ENCODE data around the gene POLR2L. TPM values are rescaled to one million over a fixed set of nuclear protein-coding genes. Genes with fewer than 3 reads are reported as not detected.
A peak's percentile ranks its signal among the peaks of the same experiment; 100 is the strongest.

The POLR2L gene
- total RNA-seq, 4 donors from 2014 or later = 45.6 to 90.3 (median 64.7) TPM

DNA sequence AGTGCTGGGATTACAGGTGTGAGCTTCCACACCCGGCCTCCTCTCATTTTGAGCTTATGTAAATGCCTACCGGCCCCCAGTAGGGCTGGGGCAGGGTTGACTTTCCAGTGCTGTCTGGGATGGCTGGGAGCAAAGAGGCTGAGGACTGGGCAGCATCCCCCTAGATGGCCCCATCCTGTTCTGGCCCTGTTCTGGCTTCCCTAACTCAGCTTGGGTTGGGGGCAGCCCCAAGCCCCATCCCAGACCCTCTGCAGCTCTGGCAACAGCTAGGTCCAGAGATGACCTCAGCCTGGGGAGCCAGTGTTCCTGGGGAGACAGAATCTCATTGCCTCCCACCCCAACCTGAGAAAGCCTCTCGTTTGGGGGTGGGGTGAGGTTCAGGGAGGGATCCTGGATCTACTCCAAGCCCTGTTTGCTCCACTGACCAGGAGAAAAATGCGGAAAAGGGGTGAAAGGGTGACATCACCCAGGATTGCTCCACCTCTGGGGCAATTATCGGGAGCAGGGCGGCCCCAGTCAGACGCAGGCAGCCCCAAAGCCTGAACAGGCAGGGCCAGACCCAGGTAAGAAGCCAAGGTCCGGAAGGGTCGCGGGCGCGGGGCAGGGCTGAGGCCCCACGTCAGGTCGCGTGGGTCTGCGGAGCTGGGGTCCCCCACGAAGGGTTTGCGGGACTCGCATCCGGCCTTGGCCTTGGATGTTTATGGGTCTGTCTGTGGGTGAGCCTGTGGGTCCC, 23.8 kb downstream of the POLR2L start, which contains the start of gene PNPLA2:
TSS of gene PNPLA2 (plus strand) at position 519 of the 733 bp plus-strand sequence. CDS start 805 bp downstream, outside the sequence.
- peak within 1 kb of the TSS; percentile 72 to 96 (median 82) for H3K4me3 ChIP-seq
- no peak for DNase-seq
- peak within 1 kb of the TSS; percentile 92 to 98 (median 96) for H3K27ac ChIP-seq
- H3K9me3 ChIP-seq = no peaks in the 10 kb centered on the region
- TF ChIP-seq, protein P1, sequence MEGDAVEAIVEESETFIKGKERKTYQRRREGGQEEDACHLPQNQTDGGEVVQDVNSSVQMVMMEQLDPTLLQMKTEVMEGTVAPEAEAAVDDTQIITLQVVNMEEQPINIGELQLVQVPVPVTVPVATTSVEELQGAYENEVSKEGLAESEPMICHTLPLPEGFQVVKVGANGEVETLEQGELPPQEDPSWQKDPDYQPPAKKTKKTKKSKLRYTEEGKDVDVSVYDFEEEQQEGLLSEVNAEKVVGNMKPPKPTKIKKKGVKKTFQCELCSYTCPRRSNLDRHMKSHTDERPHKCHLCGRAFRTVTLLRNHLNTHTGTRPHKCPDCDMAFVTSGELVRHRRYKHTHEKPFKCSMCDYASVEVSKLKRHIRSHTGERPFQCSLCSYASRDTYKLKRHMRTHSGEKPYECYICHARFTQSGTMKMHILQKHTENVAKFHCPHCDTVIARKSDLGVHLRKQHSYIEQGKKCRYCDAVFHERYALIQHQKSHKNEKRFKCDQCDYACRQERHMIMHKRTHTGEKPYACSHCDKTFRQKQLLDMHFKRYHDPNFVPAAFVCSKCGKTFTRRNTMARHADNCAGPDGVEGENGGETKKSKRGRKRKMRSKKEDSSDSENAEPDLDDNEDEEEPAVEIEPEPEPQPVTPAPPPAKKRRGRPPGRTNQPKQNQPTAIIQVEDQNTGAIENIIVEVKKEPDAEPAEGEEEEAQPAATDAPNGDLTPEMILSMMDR (IDR thresholded peaks at IDR 0.05) = no peak
- TF ChIP-seq POLR2A (IDR thresholded peaks at IDR 0.05) = peak in 1 of 4 donors; percentile 38
- peaks cover 5 to 42% (median 16%) of the 10 kb centered on the region in 3 donors for H3K36me3 ChIP-seq
- H3K27me3 ChIP-seq = no peaks in the 10 kb centered on the region
- intact Hi-C loops (cut with DNase I) = no loop called here
- WGBS, 2 donors = 13 to 14% methylated on average over 11 to 12 of the region's 20 CpGs
- H3K4me1 ChIP-seq = peaks cover 26 to 41% (median 27%) of the 10 kb centered on the region in 3 donors

DNA sequence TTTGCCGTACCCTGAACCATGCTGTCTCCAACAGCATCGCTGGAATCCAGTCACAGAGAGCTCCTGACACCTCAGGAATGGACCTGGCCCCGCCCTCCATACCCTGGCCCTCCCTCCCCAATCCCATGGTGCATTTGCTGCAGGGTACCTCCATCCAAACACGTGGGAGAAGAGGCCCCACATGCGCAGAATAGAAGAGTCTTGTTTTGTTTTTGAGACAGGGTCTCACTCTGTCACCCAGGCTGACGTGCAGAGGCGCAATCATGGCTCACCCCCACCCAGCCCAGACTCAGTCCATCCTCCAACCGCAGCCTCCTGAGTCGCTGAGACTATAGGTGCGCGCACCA, 25.9 kb downstream of the POLR2L start:
- Histone ChIP-seq H3K9me3 (no peaks in the 10 kb centered on the region), H3K27ac (no peak overlapping the region), H3K4me3 (no peak overlapping the region), H3K36me3 (peaks cover 18 to 43% (median 20%) of the 10 kb centered on the region in 3 donors), H3K27me3 (no peaks in the 10 kb centered on the region), H3K4me1 (peaks cover 25 to 41% (median 31%) of the 10 kb centered on the region in 3 donors)
- WGBS, 2 donors = 72 to 75% methylated on average over 10 to 11 of the region's 11 CpGs
- intact Hi-C loops (cut with DNase I) = no loop called here
- DNase-seq = no peak
- TF ChIP-seq, protein P1 (IDR thresholded peaks at IDR 0.05) = no peak
- TF ChIP-seq POLR2A (IDR thresholded peaks at IDR 0.05) = no peak

DNA sequence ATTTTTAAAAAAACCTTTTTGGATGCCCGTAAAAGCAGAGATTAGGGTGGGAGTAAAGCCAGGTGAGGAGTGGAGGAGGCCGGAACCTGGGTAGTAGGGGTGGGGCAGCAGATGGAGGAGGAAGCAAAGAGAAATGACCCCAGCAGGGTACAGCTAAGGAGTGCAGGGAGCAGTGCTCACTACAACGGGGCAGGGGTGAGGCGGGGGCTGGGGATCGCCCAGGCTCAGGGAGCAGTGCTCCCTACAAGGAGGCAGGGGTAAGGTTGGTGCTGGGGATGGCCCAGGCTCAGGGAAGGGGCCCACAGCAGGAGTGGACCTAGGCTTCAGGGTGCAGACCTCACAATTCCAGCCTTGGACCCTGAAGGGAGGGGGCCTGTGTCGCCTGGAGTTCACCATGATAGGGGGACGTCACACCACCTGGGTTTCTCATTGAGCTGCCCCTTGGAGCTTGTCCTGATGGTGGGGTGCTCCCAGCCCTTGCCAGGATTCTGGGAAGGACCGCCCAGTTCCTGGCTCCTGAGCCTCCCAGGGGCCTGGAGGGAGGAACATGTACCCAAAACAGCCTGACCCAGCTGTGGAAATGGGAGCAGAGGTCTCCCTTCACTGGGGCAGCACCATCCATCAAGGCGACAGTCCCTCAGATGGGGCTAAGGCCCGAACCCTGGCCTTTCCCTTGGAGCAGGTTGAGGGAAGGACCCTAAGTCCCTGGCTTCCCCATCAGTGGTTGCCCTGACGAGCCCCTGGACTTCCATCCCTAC, 26.5 kb downstream of the POLR2L start:
- no peak for DNase-seq
- H3K4me1 ChIP-seq = peaks cover 25 to 41% (median 31%) of the 10 kb centered on the region in 3 donors
- H3K27me3 ChIP-seq = no peaks in the 10 kb centered on the region
- TF ChIP-seq POLR2A (IDR thresholded peaks at IDR 0.05) = no peak
- TF ChIP-seq, protein P1 (IDR thresholded peaks at IDR 0.05) = no peak
- 76 to 82% methylated on average over 3 to 6 of the region's 11 CpGs for WGBS, 2 donors
- no peak overlapping the region for H3K4me3 ChIP-seq
- intact Hi-C loops (cut with DNase I) = no loop called here
- peaks cover 18 to 46% (median 23%) of the 10 kb centered on the region in 3 donors for H3K36me3 ChIP-seq
- H3K27ac ChIP-seq = no peak overlapping the region
- H3K9me3 ChIP-seq = no peaks in the 10 kb centered on the region

DNA sequence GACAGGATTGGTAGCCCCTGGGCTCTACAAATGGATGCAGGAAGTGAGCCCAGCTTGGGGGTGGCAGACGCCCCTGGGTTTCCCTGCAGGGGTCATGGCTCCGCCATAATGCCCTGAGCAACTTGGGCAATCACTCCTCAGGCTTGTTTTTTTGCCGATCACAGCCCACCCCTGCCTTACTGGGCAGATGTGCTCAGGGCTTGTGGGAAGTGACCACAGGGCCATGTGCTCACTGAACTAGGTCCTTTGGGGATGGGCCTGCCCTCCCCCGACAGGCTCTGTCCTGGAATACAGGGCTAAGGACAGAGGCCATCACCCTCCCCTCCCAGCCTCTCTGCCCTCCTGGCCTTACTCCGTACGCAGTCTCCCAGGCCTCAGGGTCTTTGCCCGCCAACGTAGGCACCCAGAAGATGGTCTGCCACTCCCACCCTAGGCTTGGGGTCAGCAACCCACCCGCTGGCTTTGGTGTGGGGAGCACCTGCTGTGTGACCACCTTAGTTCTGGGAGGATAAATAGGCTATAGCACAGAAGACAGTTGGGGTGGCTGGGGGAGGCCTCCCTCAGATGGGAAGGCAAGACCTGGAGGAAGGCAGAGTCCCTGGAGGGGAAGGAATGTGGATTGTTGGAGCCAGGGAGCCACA, 28.8 kb downstream of the POLR2L start:
- no peaks in the 10 kb centered on the region for H3K9me3 ChIP-seq
- H3K36me3 ChIP-seq = peaks cover 18 to 46% (median 23%) of the 10 kb centered on the region in 3 donors
- H3K27ac ChIP-seq = no peak overlapping the region
- no peak for DNase-seq
- TF ChIP-seq POLR2A (IDR thresholded peaks at IDR 0.05) = no peak
- TF ChIP-seq, protein P1 (IDR thresholded peaks at IDR 0.05) = no peak
- no peaks in the 10 kb centered on the region for H3K27me3 ChIP-seq
- peaks cover 22 to 39% (median 24%) of the 10 kb centered on the region in 3 donors for H3K4me1 ChIP-seq
- H3K4me3 ChIP-seq = no peak overlapping the region
- 67 to 100% methylated on average over 2 to 3 of the region's 9 CpGs for WGBS, 2 donors
- intact Hi-C loops (cut with DNase I) = no loop called here
